ENCODE measurements around the gene FAM32A.
"Not testable (repeated sequence)": the region's sequence is repeated elsewhere in the genome, so short reads cannot be mapped to it uniquely, and the experiment has no call there.

FAM32A gene

DNA sequence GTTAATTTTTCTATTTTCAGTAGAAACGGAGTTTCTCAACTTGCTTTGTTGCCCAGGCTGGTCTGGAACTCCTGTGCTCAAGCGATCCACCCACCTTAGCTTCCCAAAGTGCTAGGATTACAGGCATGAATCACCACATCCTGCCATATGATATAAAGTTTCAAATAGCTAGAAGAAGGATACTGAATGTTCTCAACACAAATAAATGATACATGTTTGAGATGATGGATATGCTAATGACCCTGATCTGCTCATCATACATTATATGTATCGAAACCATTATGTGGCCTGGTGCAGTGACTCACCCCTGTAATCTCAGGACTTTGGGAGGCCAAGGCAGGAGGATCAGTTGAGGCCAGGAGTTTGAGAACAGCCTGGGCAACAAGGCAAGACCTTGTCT, 23.4 kb upstream of the FAM32A start:
- no peak for DNase-seq (ENCODE audit: extremely low read depth in 1 of 2, low read depth in 1 of 2)

DNA sequence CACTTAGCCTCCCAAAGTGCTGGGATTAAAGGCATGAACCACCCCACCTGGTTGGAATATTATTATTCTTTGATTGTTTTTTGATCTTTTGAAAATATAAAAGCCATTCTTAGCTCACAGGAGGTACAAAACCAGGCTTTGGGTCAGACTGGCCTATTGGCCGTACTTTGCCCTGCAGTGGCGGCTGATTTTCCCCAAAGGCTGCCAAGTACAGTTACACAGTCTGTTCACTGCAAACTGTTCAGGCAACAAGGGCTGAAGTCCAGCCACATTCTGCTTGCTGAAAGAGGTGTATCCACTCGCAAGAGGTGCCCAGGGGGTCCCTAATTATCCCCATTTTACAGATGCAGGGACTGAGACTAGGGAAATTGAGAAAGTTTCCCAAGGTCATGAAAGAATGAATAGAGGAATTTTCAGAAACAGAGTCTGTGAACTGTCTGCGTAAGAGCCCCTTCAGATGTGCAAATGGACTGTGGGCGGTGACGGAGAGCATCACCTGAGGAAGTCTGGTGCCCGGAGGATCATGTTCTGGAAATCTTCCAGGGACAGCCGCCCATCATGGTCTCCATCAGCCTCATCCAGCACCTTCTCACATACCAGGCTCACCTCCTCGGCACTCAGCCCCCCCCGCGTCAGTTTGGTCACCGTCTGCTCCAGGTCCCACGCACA, 20.9 kb upstream of the FAM32A start:
- no peak for DNase-seq (ENCODE audit: extremely low read depth in 1 of 2, low read depth in 1 of 2)

DNA sequence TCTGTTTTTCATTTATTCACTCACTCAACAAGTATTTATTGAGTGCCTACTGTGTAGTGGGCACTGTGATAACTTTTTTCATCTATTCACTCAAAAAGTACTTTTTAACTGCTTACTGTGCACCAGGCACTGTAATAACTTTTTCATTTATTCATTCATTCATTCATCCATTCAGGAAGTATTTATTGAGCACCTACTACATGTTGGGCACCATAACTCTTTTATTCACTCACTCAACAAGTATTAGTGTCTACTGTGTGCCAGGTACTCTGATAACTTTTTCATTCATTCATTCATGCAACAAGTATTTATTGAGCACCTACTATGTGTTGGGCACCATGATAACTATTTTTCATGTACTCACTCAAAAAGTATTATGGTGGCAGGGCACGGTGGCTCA, 18.8 kb upstream of the FAM32A start:
- no peak for DNase-seq (ENCODE audit: extremely low read depth in 1 of 2, low read depth in 1 of 2)

- no peak for DNase-seq (ENCODE audit: extremely low read depth in 1 of 2, low read depth in 1 of 2)
Measured at GRCh38 chr19:16167055-16167454, 18.2 kb upstream of the FAM32A start.

GRCh38 chr19:16168465-16169081, 16.6 kb upstream of the FAM32A start:
- DNase-seq (ENCODE audit: extremely low read depth in 1 of 2, low read depth in 1 of 2), result no peak

DNA sequence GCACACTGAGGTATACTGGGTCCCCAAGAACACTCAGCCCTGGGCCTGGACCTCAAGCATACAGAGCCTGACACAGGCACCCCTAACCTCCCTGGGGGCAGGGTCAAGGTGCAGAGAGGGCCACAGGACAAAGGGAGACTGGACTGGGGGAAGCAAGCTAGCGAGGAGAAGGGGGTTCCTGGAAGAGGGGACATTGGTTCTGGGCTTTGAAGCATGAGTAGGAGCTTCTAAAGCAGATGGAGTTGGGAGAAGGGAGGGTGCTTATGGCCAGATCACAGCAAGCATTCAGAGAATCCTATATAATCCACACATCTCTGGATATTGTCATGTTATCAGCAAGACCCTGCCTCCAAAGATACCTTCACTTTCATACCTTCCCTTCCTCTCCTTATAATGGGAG, 15.1 kb upstream of the FAM32A start:
- no peak for DNase-seq (ENCODE audit: extremely low read depth in 1 of 2, low read depth in 1 of 2)

DNA sequence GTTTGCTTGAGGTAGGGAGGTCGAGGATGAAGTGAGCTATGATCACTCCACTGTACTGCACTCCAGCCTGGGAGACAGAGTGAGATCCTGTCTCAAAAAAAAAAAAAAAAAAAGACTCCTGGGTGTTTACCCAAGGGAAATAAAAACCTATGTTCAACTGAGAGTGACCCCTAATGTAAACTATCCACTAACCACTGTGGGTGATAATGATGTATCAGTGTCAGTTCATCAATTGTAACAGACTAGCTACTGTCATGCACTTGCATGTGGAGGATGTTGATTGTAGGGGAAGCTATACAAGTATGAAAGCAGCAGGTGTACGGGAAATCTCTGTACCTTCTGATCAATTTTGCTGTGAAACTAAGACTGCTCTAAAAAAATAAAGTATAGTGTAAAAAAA, 9.3 kb upstream of the FAM32A start:
- no peak for DNase-seq (ENCODE audit: extremely low read depth in 1 of 2, low read depth in 1 of 2)

- DNase-seq (ENCODE audit: extremely low read depth in 1 of 2, low read depth in 1 of 2), result not testable (repeated sequence)
Measured at GRCh38 chr19:16178866-16179265, 6.3 kb upstream of the FAM32A start.

DNA sequence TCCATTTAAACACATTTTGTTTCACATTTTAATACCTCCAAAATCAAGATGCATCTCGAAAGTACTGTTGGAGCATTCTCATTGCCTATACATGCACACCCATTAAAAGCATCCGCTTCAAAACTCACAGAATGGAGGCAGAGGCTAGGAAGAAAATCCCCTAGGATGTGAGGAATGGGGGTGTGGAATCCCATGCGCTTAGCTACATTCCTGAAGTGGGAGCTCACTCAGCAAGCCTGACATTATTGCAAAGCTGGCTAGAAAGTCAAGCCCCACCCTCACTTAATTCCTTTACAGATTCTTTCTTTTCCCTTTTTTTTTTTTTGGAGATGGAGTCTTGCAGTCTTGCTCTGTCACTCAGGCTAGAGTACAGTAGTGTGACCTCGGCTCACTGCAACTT, 4.6 kb upstream of the FAM32A start:
- no peak for DNase-seq (ENCODE audit: extremely low read depth in 1 of 2, low read depth in 1 of 2)

- DNase-seq (ENCODE audit: extremely low read depth in 1 of 2, low read depth in 1 of 2), result no peak
Measured at GRCh38 chr19:16184665-16185122, 516 bp upstream of the FAM32A start.

- DNase-seq (ENCODE audit: extremely low read depth in 1 of 2, low read depth in 1 of 2), result no peak
Measured at GRCh38 chr19:16185768-16186123, 536 bp downstream of the FAM32A start.

GRCh38 chr19:16188521-16188920, 3.3 kb downstream of the FAM32A start:
- no peak for DNase-seq (ENCODE audit: extremely low read depth in 1 of 2, low read depth in 1 of 2)

DNA sequence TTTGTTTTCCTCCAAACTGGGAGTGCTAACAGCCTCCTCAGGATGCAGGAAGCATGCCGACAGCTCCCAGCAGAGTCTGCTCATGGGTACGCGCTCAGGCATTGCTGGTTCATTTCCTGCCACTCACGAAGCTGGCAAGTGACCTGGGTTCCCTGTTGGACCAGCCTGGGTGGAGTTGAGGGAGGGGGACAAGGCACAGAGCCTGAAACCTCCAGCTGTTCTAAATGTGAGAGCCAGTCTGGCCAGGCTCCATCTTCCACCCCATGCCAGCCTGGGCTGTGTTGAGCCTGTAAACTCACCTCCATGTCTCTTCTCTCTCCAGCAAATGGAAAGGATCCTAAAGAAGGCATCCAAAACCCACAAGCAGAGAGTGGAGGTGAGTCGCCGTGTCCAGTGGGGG, 5.0 kb downstream of the FAM32A start:
- no peak for DNase-seq (ENCODE audit: extremely low read depth in 1 of 2, low read depth in 1 of 2)

DNA sequence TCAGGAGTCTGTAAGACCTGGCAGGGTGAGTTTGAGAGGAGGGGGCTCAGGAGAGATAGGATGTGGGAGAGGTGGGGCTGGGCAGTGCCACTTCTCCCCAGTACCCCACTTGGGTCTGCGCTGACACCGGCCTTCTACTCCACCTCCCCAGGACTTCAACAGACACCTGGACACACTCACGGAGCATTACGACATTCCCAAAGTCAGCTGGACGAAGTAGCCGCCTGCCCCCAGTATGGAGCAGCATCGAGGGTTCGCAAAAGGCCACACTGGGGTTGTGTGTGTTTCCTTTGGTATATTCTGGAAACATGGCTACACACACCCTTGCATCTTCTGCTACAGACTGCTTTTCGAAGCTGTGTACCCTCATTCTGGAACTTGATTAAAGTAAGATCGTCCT, 5.5 kb downstream of the FAM32A start:
- DNase-seq (ENCODE audit: extremely low read depth in 1 of 2, low read depth in 1 of 2), result no peak

DNA sequence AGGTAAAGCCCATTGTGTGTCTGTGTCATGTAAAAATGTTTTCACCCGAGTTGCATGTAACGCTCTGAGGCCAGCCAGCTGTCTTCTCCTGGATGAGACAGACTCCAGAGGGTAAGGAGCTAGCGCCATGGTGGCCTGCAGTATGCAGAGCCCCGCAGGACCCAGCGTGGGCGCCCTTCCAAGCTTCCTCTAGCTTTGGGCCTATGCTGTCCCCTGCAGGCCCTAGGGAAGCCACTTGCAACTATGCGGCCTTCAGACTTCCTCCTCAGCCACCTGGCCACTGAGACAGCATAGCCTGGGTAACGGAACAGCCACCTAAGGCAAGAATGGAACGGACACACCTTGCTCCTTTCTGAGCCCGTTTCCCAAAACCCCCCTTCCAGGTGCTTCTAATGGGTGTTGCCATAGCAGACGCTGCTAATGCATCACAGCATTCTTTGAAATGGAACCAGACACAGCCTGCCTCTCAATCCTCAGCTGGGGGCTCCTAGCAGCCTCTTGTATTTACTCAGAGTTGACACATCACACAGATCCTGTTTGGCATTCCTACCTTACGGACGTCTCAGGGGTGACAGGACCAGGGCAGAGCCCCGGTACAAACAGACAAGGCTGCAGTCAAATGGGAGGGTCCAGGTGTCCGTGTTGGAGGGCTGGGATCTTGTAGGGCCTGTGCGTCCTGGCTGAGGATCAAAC, 6.2 kb downstream of the FAM32A start:
- no peak for DNase-seq (ENCODE audit: extremely low read depth in 1 of 2, low read depth in 1 of 2)

DNA sequence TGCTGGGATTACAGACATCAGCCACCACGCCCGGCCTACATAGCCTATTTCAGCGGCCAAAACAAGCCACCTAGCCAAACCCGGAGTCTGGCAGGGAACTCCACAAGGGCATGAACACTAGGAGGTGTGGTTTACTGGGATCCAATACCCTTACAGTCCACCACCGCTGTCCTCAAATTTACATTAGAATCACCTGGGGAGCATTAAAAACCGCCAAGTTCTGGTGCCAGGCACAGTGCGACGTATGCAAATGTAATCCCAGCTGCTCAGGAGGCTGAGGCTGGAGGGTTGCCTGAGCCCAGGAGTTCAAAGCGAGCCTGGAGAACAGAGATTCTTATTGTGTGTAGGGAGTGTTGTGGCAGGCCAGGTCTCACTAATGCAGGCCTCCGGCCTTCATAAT, 8.3 kb downstream of the FAM32A start:
- no peak for DNase-seq (ENCODE audit: extremely low read depth in 1 of 2, low read depth in 1 of 2)

GRCh38 chr19:16197188-16197621, 12.0 kb downstream of the FAM32A start:
- no peak for DNase-seq (ENCODE audit: extremely low read depth in 1 of 2, low read depth in 1 of 2)

GRCh38 chr19:16197622-16198369, 12.6 kb downstream of the FAM32A start, which contains the start of gene AP1M1:
Gene AP1M1, plus strand, starts transcription at chr19:16197911. Its CDS starts 116 bp downstream, at chr19:16198027.
- peak; percentile 96 to 98 for DNase-seq (ENCODE audit: extremely low read depth in 1 of 2, low read depth in 1 of 2)

- DNase-seq (ENCODE audit: extremely low read depth in 1 of 2, low read depth in 1 of 2), result no peak
Measured at GRCh38 chr19:16198370-16198651, 13.1 kb downstream of the FAM32A start.

DNA sequence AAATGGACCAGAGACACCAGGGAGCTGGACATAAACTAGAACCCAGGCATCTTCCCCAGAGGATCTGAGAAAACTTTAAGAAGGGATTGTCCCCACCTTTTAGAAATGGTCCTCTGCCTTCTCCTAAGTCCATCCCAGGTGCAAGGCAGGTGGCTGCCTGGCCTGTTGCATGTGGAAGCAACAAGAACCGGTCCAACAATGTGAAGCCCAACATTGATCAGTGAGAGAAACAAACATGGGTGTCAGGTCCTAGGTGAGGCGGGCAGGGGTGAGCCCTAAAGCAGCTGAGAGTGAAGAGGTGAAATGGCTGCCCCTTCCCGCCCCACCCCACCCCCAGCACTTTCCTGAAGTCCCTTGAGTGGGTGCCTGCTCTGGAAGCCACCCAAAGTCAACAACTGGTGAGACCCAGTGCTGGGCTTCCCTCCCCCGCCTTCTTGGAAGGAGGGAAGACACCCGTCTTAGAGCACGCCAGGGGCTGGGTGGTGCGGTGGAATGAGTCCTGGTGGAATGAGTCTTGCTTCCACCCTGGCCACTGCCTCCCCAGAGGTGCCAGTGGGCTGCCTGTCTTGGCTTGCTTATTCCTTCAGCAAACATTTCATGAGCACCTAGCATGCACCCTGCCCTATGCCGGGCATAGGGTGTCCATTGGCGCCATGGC, 14.2 kb downstream of the FAM32A start:
- no peak for DNase-seq (ENCODE audit: extremely low read depth in 1 of 2, low read depth in 1 of 2)
